GM12875 (cell line): ENCODE results near the gene SYT7.

Source experiments
- H3K4me3 ChIP-seq: one replicate; pipeline ENCODE4 v1.5.1; 2011; ENCODE audit warnings: low read depth, low read length, control low read depth
- CTCF ChIP-seq: IDR thresholded peaks from 2 replicates; pipeline ENCODE4 v1.5.1; 2011; ENCODE audit warnings: low read depth, mild to moderate bottlenecking, control low read depth, inconsistent platforms, low read length, moderate library complexity, borderline replicate concordance; ENCODE audit not compliant: insufficient read depth

SYT7 gene

GRCh38 chr11:61503135-61503770 lies 77.6 kb downstream of the SYT7 start:
- no peak for TF ChIP-seq CTCF
- no peak overlapping the region for H3K4me3 ChIP-seq

- no peak overlapping the region for H3K4me3 ChIP-seq
- no peak for TF ChIP-seq CTCF
Measured at GRCh38 chr11:61502522-61502921, 78.4 kb downstream of the SYT7 start.

- no peak overlapping the region for H3K4me3 ChIP-seq
Measured at GRCh38 chr11:61499816-61500491, 80.9 kb downstream of the SYT7 start.

GRCh38 chr11:61498767-61499341 lies 82.0 kb downstream of the SYT7 start:
- no peak for TF ChIP-seq CTCF
- no peak overlapping the region for H3K4me3 ChIP-seq

More at GRCh38 chr11:61499816-61500491, 80.9 kb downstream of the SYT7 start:
- no peak for TF ChIP-seq CTCF

GRCh38 chr11:61497876-61498275 lies 83.0 kb downstream of the SYT7 start:
- no peak for TF ChIP-seq CTCF
- no peak overlapping the region for H3K4me3 ChIP-seq

GRCh38 chr11:61497473-61497872 lies 83.4 kb downstream of the SYT7 start:
- no peak overlapping the region for H3K4me3 ChIP-seq
- no peak for TF ChIP-seq CTCF
